GM23338 (cell line): Measurements from ENCODE around the gene MYO1G. TPM values are rescaled to one million over a fixed set of nuclear protein-coding genes. Genes with fewer than 3 reads are reported as not detected.

Experiments
- ATAC-seq: fragments of 200-7000 bp; cut with Tn5 transposase; 3 replicates; pipeline ENCODE4 v1.9.1; 2020
- DNase-seq: peaks from one replicate; pipeline ENCODE4 v3.0.0-alpha.2; 2015; ENCODE audit warnings: low spot score
- H2AFZ ChIP-seq: fragments of 200-600 bp; sonication (generic); 2 replicates; pipeline ENCODE4 v1.8.0; 2016; ENCODE audit warnings: antibody characterized with exemption, mild to moderate bottlenecking, moderate library complexity
- H3F3A ChIP-seq: fragments of 200-600 bp; sonication (generic); replicated peaks from 2 replicates; pipeline ENCODE4 v1.8.0; 2017; ENCODE audit warnings: antibody characterized with exemption, mixed run types, low read depth
- H3K27ac ChIP-seq: fragments of 200-600 bp; sonication (generic); 2 replicates; pipeline ENCODE4 v1.6.1; 2016; ENCODE audit warnings: low read depth
- H3K27me3 ChIP-seq: fragments of 200-600 bp; sonication (generic); 2 replicates; pipeline ENCODE4 v1.8.0; 2016; ENCODE audit warnings: mild to moderate bottlenecking, mixed run types, moderate library complexity; ENCODE audit not compliant: insufficient read depth
- H3K36me3 ChIP-seq: fragments of 200-600 bp; sonication (generic); 2 replicates; pipeline ENCODE4 v1.8.0; 2016; ENCODE audit warnings: mild to moderate bottlenecking; ENCODE audit not compliant: insufficient read depth
- H3K4me1 ChIP-seq: fragments of 200-600 bp; sonication (generic); 2 replicates; pipeline ENCODE4 v1.8.0; 2016; ENCODE audit warnings: mild to moderate bottlenecking, moderate library complexity; ENCODE audit not compliant: insufficient read depth
- H3K4me2 ChIP-seq: fragments of 200-600 bp; sonication (generic); 2 replicates; pipeline ENCODE4 v1.7.1; 2017; ENCODE audit warnings: mixed run types
- H3K4me3 ChIP-seq: fragments of 200-600 bp; sonication (generic); 2 replicates; pipeline ENCODE4 v1.6.1; 2016; ENCODE audit warnings: mixed run types
- H3K79me2 ChIP-seq: fragments of 200-600 bp; sonication (generic); replicated peaks from 2 replicates; pipeline ENCODE4 v1.8.0; 2017; ENCODE audit warnings: mild to moderate bottlenecking; ENCODE audit not compliant: insufficient read depth
- H3K9me2 ChIP-seq: fragments of 200-600 bp; sonication (generic); 2 replicates; pipeline ENCODE4 v1.8.0; 2017; ENCODE audit not compliant: insufficient read depth
- H4K20me1 ChIP-seq: fragments of 200-600 bp; sonication (generic); replicated peaks from 2 replicates; pipeline ENCODE4 v1.8.0; 2017; ENCODE audit warnings: mild to moderate bottlenecking; ENCODE audit not compliant: insufficient read depth
- H3K27ac Mint-ChIP-seq: 2 replicates; pipeline ENCODE4 v1.8.0; 2020; ENCODE audit warnings: inconsistent platforms, mild to moderate bottlenecking, moderate library complexity, mixed read lengths
- H3K27me3 Mint-ChIP-seq: 3 replicates; pipeline ENCODE4 v1.8.0; 2022; ENCODE audit warnings: low read depth, mild to moderate bottlenecking, moderate library complexity, mixed read lengths, inconsistent platforms; ENCODE audit not compliant: insufficient read depth, poor library complexity
- H3K36me3 Mint-ChIP-seq: 3 replicates; pipeline ENCODE4 v1.8.0; 2021; ENCODE audit warnings: low read depth, mild to moderate bottlenecking, inconsistent platforms, moderate library complexity, mixed read lengths
- H3K4me1 Mint-ChIP-seq: 3 replicates; pipeline ENCODE4 v1.8.0; 2020; ENCODE audit warnings: mild to moderate bottlenecking, inconsistent platforms, mixed read lengths
- H3K4me3 Mint-ChIP-seq: 3 replicates; pipeline ENCODE4 v1.8.0; 2021; ENCODE audit warnings: moderate library complexity, mild to moderate bottlenecking, inconsistent platforms, mixed read lengths
- H3K9me3 Mint-ChIP-seq: 3 replicates; pipeline ENCODE4 v1.8.0; 2020; ENCODE audit warnings: moderate library complexity, mild to moderate bottlenecking, inconsistent platforms, mixed read lengths
- CREB1 ChIP-seq: fragments of 250-450 bp; sonication (Bioruptor Pico); IDR thresholded peaks from 2 replicates; pipeline ENCODE4 v1.5.0; 2020; ENCODE audit warnings: low read depth, mild to moderate bottlenecking, moderate library complexity
- CTCF ChIP-seq, 2 experiments: fragments of 200-600 bp in 1 of 2; sonication (generic) in 1 of 2; conservative IDR thresholded peaks; 2 replicates each; pipeline versions ENCODE4 v1.5.1 to v1.6.1; 2016 to 2017; ENCODE audit warnings: antibody characterized with exemption in 2 of 2, low read depth in 2 of 2, mild to moderate bottlenecking in 2 of 2, moderate library complexity in 1 of 2
- EZH2 ChIP-seq: fragments of 200-600 bp; sonication (generic); IDR thresholded peaks from one replicate; pipeline ENCODE4 v1.8.0; 2017; ENCODE audit warnings: antibody characterized with exemption, mild to moderate bottlenecking, low read depth; ENCODE audit not compliant: unreplicated experiment
- EZH2phosphoT487 ChIP-seq: fragments of 200-600 bp; sonication (generic); IDR thresholded peaks from one replicate; pipeline ENCODE4 v1.8.1; 2018; ENCODE audit warnings: antibody characterized with exemption; ENCODE audit not compliant: unreplicated experiment
- JUNB ChIP-seq: IDR thresholded peaks from one replicate; pipeline ENCODE4 v1.6.1; 2016; ENCODE audit warnings: antibody characterized with exemption; ENCODE audit not compliant: unreplicated experiment
- NANOG ChIP-seq: IDR thresholded peaks from 2 replicates; pipeline ENCODE4 v1.6.1; 2016; ENCODE audit warnings: antibody characterized with exemption, borderline replicate concordance
- POLR2AphosphoS5 ChIP-seq: IDR thresholded peaks from 2 replicates; pipeline ENCODE4 v1.6.1; 2016; ENCODE audit warnings: antibody characterized with exemption, low read depth
- REST ChIP-seq: IDR thresholded peaks from one replicate; pipeline ENCODE4 v1.6.1; 2018; ENCODE audit warnings: antibody characterized with exemption; ENCODE audit not compliant: unreplicated experiment
- STAT1 ChIP-seq: IDR thresholded peaks from one replicate; pipeline ENCODE4 v1.6.1; 2016; ENCODE audit warnings: antibody characterized with exemption; ENCODE audit not compliant: unreplicated experiment
- ZNF114 ChIP-seq: fragments of 250-450 bp; sonication (Bioruptor Pico); IDR thresholded peaks from 2 replicates; pipeline ENCODE4 v1.5.0; 2020; ENCODE audit warnings: mild to moderate bottlenecking, moderate library complexity
- ZNF331 ChIP-seq: fragments of 250-450 bp; sonication (Bioruptor Pico); IDR thresholded peaks from 2 replicates; pipeline ENCODE4 v1.5.0; 2020; ENCODE audit warnings: low read depth, mild to moderate bottlenecking, moderate library complexity
- ZNF462 ChIP-seq: fragments of 250-450 bp; sonication (Bioruptor Pico); IDR thresholded peaks from 2 replicates; pipeline ENCODE4 v1.5.0; 2020; ENCODE audit warnings: mild to moderate bottlenecking, moderate library complexity
- polyA plus RNA-seq: library from polyadenylated mRNA; unstranded; fragments of >200 nt; fragmentation: Nextera tagmentation; extraction: Ambion mirVana; gene quantifications from 2 replicates; pipeline ENCODE4 v1.2.1, GENCODE V29; 2016
- total RNA-seq: library from RNA; depleted of rRNA; stranded (reverse); fragments of >200 nt; shearing (Covaris generic); gene quantifications from 2 replicates; pipeline ENCODE4 v1.2.3, GENCODE V29; 2014
- TF ChIP-seq, protein P1 (sequence below): IDR thresholded peaks from 2 replicates; pipeline ENCODE4 v1.6.1; 2016; ENCODE audit warnings: antibody characterized with exemption

MYO1G gene
- total and polyA plus RNA-seq, 2 experiments from 2014 or later = 0.10 to 0.11 TPM

DNA sequence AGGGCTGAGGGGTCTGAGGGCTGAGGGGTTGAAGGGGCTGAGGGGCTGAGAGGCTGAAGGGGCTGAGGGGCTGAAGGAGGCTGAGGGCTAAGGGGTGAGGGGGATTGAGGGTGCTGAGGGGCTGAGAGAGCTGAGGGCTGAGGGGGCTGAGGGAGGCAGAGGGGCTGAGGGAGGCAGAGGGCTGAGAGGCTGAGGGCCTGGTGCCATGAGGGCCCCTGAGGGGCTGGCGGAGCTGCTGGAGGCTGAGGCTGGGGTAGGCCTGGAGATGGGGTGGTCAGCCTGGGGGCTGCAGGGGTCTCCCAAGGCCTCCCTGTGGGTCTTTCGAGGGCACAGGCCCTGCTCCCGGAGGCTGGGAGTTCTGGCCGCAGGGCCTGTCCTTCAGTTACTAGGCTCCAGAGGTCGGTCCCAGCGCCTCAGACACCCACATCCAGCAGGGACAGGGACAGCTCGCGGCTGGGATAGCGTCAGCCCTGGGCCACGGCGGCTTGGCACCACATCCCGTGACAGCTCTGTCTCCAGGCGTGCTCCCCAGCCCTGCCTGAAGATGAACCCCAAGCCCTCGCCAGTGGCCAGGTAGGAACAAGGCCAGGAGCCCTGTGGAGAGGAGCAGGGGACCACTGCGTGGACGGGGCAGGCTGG, 16.9 kb downstream of the MYO1G start:
- no peaks in the 10 kb centered on the region for H3K4me1 Mint-ChIP-seq
- H3K9me2 ChIP-seq = no peaks in the 10 kb centered on the region
- H3K4me3 Mint-ChIP-seq = peak overlapping the region; percentile 54; the same call in 2 of the 3 replicates
- H3K27ac Mint-ChIP-seq = no peak overlapping the region
- H2AFZ ChIP-seq = peak overlapping the region; percentile 96
- peaks cover 21% of the 10 kb centered on the region for H3K27me3 Mint-ChIP-seq
- no peak for TF ChIP-seq EZH2phosphoT487
- no peak for TF ChIP-seq EZH2
- TF ChIP-seq REST = no peak
- no peak for TF ChIP-seq CREB1
- no peak for TF ChIP-seq NANOG
- TF ChIP-seq STAT1 = no peak
- no peak for TF ChIP-seq ZNF114 (CRISPR knock-in tag)
- TF ChIP-seq JUNB = no peak
- TF ChIP-seq, protein P1, sequence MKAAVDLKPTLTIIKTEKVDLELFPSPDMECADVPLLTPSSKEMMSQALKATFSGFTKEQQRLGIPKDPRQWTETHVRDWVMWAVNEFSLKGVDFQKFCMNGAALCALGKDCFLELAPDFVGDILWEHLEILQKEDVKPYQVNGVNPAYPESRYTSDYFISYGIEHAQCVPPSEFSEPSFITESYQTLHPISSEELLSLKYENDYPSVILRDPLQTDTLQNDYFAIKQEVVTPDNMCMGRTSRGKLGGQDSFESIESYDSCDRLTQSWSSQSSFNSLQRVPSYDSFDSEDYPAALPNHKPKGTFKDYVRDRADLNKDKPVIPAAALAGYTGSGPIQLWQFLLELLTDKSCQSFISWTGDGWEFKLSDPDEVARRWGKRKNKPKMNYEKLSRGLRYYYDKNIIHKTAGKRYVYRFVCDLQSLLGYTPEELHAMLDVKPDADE = no peak
- no peak for TF ChIP-seq CTCF (conservative IDR thresholded peaks at IDR 0.05; ENCODE audit: low read depth in 2 of 2)
- no peak for TF ChIP-seq POLR2AphosphoS5
- no peak for TF ChIP-seq ZNF462 (CRISPR knock-in tag)
- no peak for TF ChIP-seq ZNF331
- ATAC-seq = peak; percentile 35
- no peaks in the 10 kb centered on the region for H3K36me3 Mint-ChIP-seq
- H3F3A ChIP-seq = 0 out of 2 replicates have a peak, but pooled peaks cover 4% of the 10 kb centered on the region
- H3K4me3 ChIP-seq = peak overlapping the region; percentile 57
- H3K27ac ChIP-seq = no peak overlapping the region
- peak; percentile 34 for DNase-seq
- H3K36me3 ChIP-seq = no peaks in the 10 kb centered on the region
- H3K27me3 ChIP-seq = peaks cover 22% of the 10 kb centered on the region
- no peaks in the 10 kb centered on the region for H4K20me1 ChIP-seq
- no peaks in the 10 kb centered on the region for H3K79me2 ChIP-seq
- no peaks in the 10 kb centered on the region for H3K4me1 ChIP-seq
- peak overlapping the region; percentile 83 for H3K4me2 ChIP-seq
- H3K9me3 Mint-ChIP-seq = no peaks in the 10 kb centered on the region
